Pulmonary artery endothelial cell (primary cell): Measurements from ENCODE around the gene L3MBTL1. TPM values are rescaled to one million over a fixed set of nuclear protein-coding genes. Genes with fewer than 3 reads are reported as not detected.

Source experiments
- DNase-seq: peaks from one replicate; pipeline ENCODE4 v3.0.0-alpha.2; 2011; ENCODE audit warnings: low read depth, low spot score
- total RNA-seq: library from RNA; depleted of rRNA; stranded (reverse); fragments of >200 nt; gene quantifications from 2 replicates; pipeline ENCODE4 v1.2.3, GENCODE V29; 2014

Gene L3MBTL1
- total RNA-seq, 1 donor from 2014 or later, result 2.8 TPM

DNA sequence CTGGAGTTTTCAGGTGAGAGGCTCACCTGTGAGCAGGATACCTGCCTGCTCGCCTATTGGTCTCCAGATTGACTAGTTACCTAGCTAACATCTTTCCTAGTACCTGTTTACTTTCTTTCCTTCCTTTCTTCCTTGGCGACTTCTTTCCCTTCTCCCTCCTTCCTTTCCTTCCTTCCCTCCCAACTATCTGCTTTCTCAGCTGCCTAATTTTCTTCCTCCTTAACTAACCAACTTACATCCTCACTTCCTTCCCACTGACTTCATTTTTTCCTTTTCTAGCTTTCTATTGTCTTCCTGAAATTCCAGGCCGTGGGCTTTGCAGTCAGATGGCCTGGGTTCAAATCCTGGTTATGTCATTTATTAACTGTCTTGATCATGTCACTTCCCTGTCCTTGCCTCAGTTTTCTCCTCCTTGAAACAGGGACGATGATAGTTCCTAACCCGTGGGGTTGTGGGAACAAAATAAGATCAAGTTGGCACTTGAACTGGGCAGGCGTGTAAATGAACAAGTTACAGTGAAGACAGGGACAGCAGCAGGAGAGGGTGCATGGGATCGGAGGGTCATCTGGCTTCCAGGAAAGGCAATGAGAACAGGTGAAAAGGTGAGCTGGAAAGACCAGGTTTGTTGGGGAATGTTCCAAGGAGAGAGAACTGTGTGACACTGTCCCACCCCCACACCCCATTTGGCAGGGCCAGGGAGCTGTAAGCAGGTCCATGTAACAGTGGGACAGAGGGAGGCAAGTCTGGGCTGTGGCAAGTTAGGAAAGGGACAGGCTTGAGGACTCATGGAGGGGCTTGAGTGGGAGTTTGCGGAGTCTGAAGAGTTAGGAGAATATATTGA is 51.9 kb downstream of the L3MBTL1 start:
- no peak for DNase-seq

DNA sequence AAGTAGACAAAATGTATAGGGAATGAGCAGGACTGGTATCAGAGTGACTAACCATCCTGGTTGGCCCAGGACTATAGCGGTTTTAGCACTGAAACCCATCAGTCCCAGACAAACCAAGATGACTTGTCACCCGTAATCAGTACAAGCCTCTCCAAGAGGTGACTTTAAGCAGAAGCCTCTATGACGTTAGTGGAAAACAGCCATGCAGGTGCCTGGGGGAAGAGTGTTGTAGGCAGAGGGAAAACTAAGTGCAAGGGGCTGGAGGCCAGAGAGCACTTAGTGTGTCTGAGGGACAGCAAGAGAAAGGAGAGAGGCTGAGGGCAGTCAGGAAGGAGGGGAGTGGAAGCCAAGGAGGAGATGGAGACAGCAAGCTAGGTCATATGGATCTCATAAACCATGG is 53.5 kb downstream of the L3MBTL1 start:
- no peak for DNase-seq

DNA sequence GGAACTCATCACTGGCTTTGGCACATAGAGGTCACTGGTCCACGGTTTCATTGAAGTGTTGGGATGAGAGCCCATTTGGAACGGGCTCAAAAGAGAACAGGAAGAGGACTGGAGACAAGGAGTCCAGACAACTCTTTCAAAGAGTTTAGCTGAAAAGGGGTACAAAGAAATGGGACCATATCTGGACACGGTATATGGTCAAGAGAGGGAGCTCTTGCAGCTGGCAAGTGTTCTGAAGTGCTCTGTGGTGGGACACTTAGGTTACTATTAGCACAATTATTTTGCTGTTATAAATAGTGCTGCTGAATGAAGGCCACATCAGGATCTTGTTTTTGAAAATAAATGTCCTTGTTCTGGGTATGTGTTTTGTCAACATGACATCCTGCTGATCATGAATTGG is 55.9 kb downstream of the L3MBTL1 start:
- DNase-seq, result no peak

GRCh38 chr20:43563991-43564390 is 56.5 kb downstream of the L3MBTL1 start:
- no peak for DNase-seq

DNA sequence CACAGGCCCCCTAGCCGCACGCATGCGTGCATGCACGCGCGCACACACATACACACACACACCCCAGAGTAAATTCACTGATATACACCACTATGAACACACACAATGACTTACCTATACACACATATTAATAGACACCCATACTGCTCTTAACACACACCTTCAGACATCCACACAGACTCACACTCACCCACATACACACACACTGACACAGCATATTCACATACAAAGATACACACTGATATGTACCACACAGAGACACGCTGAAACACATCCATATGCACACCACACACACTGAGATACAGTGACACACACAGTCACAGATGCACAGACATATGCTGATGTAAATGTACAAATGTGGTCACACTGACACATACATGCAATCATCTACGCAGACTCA is 57.0 kb downstream of the L3MBTL1 start:
- DNase-seq, result no peak

- DNase-seq, result no peak
These were observed 57.7 kb downstream of the L3MBTL1 start for GRCh38 chr20:43564993-43565757.

- DNase-seq, result no peak
These were observed 58.2 kb downstream of the L3MBTL1 start for GRCh38 chr20:43565758-43566104.

DNA sequence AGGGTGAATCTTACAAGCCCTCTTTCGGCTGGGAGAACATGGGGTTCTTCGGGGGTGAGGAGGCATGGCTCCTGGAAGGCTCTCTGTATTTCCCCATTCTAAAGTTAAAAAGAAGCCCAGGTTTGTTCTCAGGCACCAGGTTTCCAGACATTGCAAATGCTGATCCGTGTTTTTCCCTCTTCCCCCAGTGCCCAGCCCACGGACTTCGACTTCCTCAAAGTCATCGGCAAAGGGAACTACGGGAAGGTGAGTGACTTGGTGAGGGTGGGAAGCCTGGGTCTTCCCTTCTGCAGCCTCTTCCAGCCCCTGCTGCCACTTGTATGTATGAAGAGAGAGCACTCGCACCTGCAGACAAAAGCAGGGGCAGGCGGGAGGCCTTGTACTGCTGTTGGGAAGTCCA is 60.0 kb downstream of the L3MBTL1 start:
- no peak for DNase-seq

GRCh38 chr20:43568706-43569105 is 61.2 kb downstream of the L3MBTL1 start:
- DNase-seq, result no peak

GRCh38 chr20:43569282-43569681 is 61.8 kb downstream of the L3MBTL1 start:
- DNase-seq, result no peak

DNA sequence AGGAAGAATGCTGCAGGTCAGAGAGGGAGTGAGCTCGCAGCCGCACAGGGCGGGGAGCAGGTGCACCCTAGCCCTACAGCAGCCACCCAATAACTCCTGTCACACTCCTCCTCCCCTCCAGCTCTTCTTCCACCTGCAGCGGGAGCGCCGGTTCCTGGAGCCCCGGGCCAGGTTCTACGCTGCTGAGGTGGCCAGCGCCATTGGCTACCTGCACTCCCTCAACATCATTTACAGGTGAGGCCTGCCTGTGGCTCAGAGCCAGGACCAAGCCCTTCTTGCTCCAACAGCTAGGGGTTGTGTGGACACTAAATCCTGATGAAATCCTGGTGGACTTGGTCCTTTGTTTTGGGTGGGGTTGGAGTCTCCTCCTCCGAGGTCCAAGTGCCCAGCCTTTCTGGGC is 63.0 kb downstream of the L3MBTL1 start:
- DNase-seq, result no peak

DNA sequence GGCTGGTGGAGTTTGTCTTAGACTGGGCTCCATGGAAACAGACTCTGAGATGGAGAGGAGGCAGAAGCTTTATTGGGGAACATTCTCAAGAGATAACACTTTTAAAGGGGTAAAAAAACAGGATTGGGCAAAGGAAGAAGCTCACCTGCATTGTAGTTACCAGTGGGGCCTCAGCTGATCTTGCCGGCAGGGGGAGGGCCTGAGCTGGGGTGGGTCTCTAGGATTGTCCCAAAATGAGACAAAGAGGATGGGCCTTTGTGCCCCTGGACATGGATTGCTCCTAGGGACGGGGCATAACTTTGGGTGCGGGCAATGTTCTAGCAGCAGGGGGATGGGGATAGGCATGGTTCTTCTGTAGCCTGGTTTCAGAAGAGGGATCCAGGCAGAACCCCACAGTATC is 63.8 kb downstream of the L3MBTL1 start:
- no peak for DNase-seq

DNA sequence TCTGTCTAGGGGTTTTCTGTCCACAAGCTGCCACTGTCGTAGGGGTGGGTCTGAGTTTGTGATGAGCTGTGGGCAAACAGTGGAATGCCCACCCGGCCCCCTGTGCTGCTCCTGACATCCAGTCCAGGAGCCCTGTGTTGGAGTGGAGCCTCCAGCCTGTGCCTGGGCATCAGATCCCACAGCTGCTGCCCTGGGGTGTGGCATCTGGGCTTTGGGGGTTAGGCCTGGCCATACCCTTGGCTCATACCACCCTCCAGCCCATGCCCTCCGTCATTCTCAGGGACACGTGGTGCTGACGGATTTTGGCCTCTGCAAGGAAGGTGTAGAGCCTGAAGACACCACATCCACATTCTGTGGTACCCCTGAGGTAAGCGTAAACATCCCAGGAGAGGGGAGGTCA is 64.3 kb downstream of the L3MBTL1 start:
- DNase-seq, result no peak

DNA sequence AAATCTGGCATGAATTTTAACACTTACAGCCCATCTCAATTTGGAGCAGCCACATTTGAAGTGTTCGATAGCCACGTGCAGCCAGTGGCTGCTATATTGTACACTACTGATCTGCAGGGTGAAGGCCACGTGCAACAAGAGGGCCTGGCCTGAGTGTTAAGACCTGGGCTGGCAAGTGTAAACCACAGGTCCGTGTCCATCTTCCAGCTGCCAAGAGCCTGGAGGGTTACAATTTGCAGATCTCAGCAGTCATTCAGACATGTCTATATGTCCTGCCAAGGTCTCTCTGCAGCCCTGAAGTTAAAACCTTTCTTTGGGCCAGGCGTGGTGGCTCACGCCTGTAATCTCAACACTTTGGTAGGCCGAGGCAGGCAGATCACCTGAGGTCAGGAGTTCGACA is 65.4 kb downstream of the L3MBTL1 start:
- DNase-seq, result no peak

DNA sequence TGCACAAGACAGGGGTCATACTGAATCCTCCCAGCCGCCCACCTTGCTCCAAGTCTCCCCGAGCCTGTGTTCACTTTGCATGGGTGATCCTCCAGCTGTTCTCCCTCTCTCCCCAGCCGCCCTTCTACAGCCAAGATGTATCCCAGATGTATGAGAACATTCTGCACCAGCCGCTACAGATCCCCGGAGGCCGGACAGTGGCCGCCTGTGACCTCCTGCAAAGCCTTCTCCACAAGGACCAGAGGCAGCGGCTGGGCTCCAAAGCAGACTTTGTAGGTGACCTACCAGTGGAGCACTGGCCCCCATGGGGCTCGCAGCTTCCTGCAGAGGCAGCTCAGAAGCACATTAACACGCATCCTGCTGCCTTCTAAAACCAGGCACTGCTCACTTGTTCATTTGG is 68.6 kb downstream of the L3MBTL1 start:
- DNase-seq, result no peak

GRCh38 chr20:43579861-43580793 is 72.6 kb downstream of the L3MBTL1 start:
- no peak for DNase-seq

DNA sequence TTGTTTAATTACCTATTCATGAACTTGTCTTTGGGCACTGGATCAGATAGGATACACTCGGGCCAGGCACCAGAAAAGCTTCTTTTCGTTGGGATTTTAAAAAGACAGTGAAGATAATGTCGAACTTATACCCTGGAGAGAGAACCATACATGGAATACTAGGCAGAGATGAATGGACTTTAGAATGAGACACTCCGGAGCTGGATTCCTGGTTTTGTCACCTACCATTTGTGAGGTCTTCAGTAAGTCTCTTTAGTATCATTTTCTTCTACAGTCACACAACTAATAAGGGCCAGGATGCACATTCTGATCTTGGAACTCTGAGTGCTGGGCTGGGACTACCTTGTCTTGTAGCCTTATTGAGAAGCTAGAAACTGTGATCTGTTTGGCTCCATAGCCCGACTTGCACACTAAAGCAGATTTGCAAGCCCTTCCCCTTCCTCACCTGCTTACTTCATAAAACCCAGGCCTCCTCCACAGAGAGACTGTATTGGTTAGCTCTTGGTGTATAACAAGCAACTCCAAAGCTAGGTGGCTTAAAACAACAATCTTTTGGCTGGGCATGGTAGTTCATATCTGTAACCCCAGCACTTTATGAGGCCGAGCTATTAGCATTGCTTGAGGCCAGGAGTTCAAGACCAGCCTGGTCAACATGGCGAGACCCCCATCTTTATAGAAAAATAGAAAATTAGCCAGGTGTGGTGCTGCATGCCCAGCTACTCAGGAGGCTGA is 75.8 kb downstream of the L3MBTL1 start:
- no peak for DNase-seq

- no peak for DNase-seq
These were observed 76.5 kb downstream of the L3MBTL1 start for GRCh38 chr20:43583982-43584432.

GRCh38 chr20:43584448-43585136 is 77.1 kb downstream of the L3MBTL1 start:
- no peak for DNase-seq

GRCh38 chr20:43586641-43587040 is 79.1 kb downstream of the L3MBTL1 start:
- DNase-seq, result no peak
